Thoracic aorta (tissue), 2 donors: ENCODE results near the gene GLIPR1. TPM values are rescaled to one million over a fixed set of nuclear protein-coding genes. Genes with fewer than 3 reads are reported as not detected.

ENCODE experiments used
- ATAC-seq: fragments of 150-250 bp; one replicate; pipeline ENCODE4 v1.8.0; 2017; ENCODE audit warnings: low read depth; ENCODE audit not compliant: insufficient number of reproducible peaks, low FRiP score
- DNase-seq: peaks from one replicate; pipeline ENCODE4 v3.0.0-alpha.2; 2020; ENCODE audit warnings: low spot score
- H3K27ac ChIP-seq, 2 donors: fragments of 200-600 bp; sonication (generic); 1 replicate in 1 of 2; 2 replicates in 1 of 2; pipeline ENCODE4 v1.5.1; 2016; ENCODE audit warnings: mild to moderate bottlenecking in 2 of 2, moderate library complexity in 2 of 2
- H3K27me3 ChIP-seq: fragments of 200-600 bp; sonication (generic); replicated peaks from 2 replicates; pipeline ENCODE4 v1.6.0; 2016; ENCODE audit warnings: mild to moderate bottlenecking; ENCODE audit not compliant: insufficient read depth
- H3K36me3 ChIP-seq: fragments of 200-600 bp; sonication (generic); one replicate; pipeline ENCODE4 v1.5.1; 2016
- H3K4me1 ChIP-seq, 2 donors: fragments of 200-600 bp; sonication (generic); 1 replicate in 1 of 2; 2 replicates in 1 of 2; pipeline versions ENCODE4 v1.5.1 to v1.6.0; 2016; ENCODE audit warnings: low read depth in 2 of 2, mild to moderate bottlenecking in 1 of 2; ENCODE audit not compliant: control insufficient read depth in 1 of 2
- H3K4me3 ChIP-seq: fragments of 200-600 bp; sonication (generic); 2 replicates; pipeline ENCODE4 v1.5.1; 2016; ENCODE audit warnings: mild to moderate bottlenecking
- H3K9me3 ChIP-seq: fragments of 200-600 bp; sonication (generic); 2 replicates; pipeline ENCODE4 v1.5.1; 2016
- total RNA-seq, 2 donors: library from RNA; depleted of rRNA; stranded (reverse); fragments of >200 nt; gene quantifications; one replicate each; pipeline versions ENCODE4 v1.1.0 to v1.2.3, GENCODE V29; 2016
- TF ChIP-seq, protein P1 (sequence below): fragments of 200-600 bp; sonication (generic); IDR thresholded peaks from one replicate; pipeline ENCODE4 v1.5.1; 2019; ENCODE audit warnings: antibody characterized with exemption

Gene GLIPR1
- total RNA-seq, 2 donors from 2014 or later = 66.9 to 103 TPM

- Histone ChIP-seq H3K27ac (no peak overlapping the region), H3K27me3 (no peaks in the 10 kb centered on the region), H3K4me3 (no peak overlapping the region), H3K36me3 (no peaks in the 10 kb centered on the region), H3K4me1 (no peaks in the 10 kb centered on the region), H3K9me3 (no peaks in the 10 kb centered on the region)
- ATAC-seq (no peak), DNase-seq (no peak)
- TF ChIP-seq, protein P1, sequence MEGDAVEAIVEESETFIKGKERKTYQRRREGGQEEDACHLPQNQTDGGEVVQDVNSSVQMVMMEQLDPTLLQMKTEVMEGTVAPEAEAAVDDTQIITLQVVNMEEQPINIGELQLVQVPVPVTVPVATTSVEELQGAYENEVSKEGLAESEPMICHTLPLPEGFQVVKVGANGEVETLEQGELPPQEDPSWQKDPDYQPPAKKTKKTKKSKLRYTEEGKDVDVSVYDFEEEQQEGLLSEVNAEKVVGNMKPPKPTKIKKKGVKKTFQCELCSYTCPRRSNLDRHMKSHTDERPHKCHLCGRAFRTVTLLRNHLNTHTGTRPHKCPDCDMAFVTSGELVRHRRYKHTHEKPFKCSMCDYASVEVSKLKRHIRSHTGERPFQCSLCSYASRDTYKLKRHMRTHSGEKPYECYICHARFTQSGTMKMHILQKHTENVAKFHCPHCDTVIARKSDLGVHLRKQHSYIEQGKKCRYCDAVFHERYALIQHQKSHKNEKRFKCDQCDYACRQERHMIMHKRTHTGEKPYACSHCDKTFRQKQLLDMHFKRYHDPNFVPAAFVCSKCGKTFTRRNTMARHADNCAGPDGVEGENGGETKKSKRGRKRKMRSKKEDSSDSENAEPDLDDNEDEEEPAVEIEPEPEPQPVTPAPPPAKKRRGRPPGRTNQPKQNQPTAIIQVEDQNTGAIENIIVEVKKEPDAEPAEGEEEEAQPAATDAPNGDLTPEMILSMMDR = no peak
Observed at GRCh38 chr12:75529826-75530225, 49.3 kb downstream of the GLIPR1 start.

DNA sequence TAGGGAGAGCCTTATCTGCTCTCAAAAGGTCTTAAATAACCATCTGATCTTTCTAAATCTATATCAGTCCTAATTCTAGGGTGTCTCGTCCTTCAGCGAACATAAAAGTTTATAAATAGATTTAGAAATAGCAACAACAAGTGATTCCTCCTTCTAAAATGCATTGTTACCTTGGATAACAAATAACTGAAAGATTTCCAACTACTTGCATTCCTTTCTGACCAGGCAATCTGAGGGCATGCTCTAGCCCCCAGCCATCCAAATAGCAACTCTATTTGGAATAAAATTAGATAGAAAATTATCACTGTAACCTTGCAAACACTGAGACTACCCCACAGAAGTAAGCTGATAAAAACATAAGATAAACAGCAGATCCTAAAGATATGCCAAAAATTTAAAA lies 52.7 kb downstream of the GLIPR1 start:
- H3K36me3 ChIP-seq = no peaks in the 10 kb centered on the region
- TF ChIP-seq, protein P1 = no peak
- no peak for DNase-seq

GRCh38 chr12:75539889-75540288 lies 59.3 kb downstream of the GLIPR1 start:
- no peak for ATAC-seq
- H3K36me3 ChIP-seq = no peaks in the 10 kb centered on the region
- TF ChIP-seq, protein P1 = no peak
- H3K9me3 ChIP-seq = no peaks in the 10 kb centered on the region
- H3K4me1 ChIP-seq = no peaks in the 10 kb centered on the region
- H3K4me3 ChIP-seq = no peak overlapping the region
- no peak overlapping the region for H3K27ac ChIP-seq
- no peak for DNase-seq
- H3K27me3 ChIP-seq = no peaks in the 10 kb centered on the region

More for the DNA sequence above, 52.7 kb downstream of the GLIPR1 start:
- no peak overlapping the region for H3K4me3 ChIP-seq
- no peak for ATAC-seq
- no peaks in the 10 kb centered on the region for H3K9me3 ChIP-seq
- no peaks in the 10 kb centered on the region for H3K4me1 ChIP-seq
- H3K27ac ChIP-seq = no peak overlapping the region
- no peaks in the 10 kb centered on the region for H3K27me3 ChIP-seq

GRCh38 chr12:75542942-75543341 lies 62.4 kb downstream of the GLIPR1 start:
- TF ChIP-seq, protein P1 = no peak
- Histone ChIP-seq H3K27me3 (no peaks in the 10 kb centered on the region), H3K27ac (no peak overlapping the region), H3K4me1 (no peaks in the 10 kb centered on the region), H3K4me3 (no peak overlapping the region), H3K36me3 (no peaks in the 10 kb centered on the region), H3K9me3 (no peaks in the 10 kb centered on the region)
- ATAC-seq (no peak), DNase-seq (no peak)

GRCh38 chr12:75543529-75543928 lies 63.0 kb downstream of the GLIPR1 start:
- Histone ChIP-seq H3K36me3 (no peaks in the 10 kb centered on the region), H3K27me3 (no peaks in the 10 kb centered on the region), H3K27ac (no peak overlapping the region), H3K9me3 (no peaks in the 10 kb centered on the region), H3K4me1 (no peaks in the 10 kb centered on the region), H3K4me3 (no peak overlapping the region)
- TF ChIP-seq, protein P1 = no peak
- DNase-seq = no peak
- no peak for ATAC-seq
